Tibial nerve (tissue), 4 donors: ENCODE results near the gene BGN. TPM values are rescaled to one million over a fixed set of nuclear protein-coding genes. Genes with fewer than 3 reads are reported as not detected.

ENCODE experiments used
- DNase-seq, 2 donors: peaks; one replicate each; pipeline ENCODE4 v3.0.0-alpha.2; 2019; ENCODE audit warnings: low spot score in 2 of 2
- H3K27ac ChIP-seq, 4 donors: fragments of 200-600 bp; sonication (generic) in 3 of 4; one replicate each; pipeline ENCODE4 v1.5.1; 2017 to 2019; ENCODE audit warnings: mild to moderate bottlenecking in 1 of 4
- H3K27me3 ChIP-seq, 2 donors: fragments of 200-600 bp; sonication (generic) in 1 of 2; one replicate each; pipeline versions ENCODE4 v1.5.1 to v1.6.0; 2017 to 2019
- H3K36me3 ChIP-seq, 3 donors: fragments of 200-600 bp; sonication (generic); one replicate each; pipeline ENCODE4 v1.5.1; 2018 to 2019
- H3K4me1 ChIP-seq, 4 donors: fragments of 200-600 bp; sonication (generic) in 3 of 4; one replicate each; pipeline ENCODE4 v1.5.1; 2017 to 2019
- H3K4me3 ChIP-seq, 4 donors: fragments of 200-600 bp; sonication (generic) in 3 of 4; one replicate each; pipeline ENCODE4 v1.5.1; 2017 to 2019; ENCODE audit warnings: mild to moderate bottlenecking in 1 of 4, moderate library complexity in 1 of 4
- H3K9me3 ChIP-seq, 4 donors: fragments of 200-600 bp; sonication (generic) in 3 of 4; one replicate each; pipeline ENCODE4 v1.5.1; 2017 to 2019
- EP300 ChIP-seq, 2 donors: sonication (generic); formaldehyde crosslinking; IDR thresholded peaks; one replicate each; pipeline ENCODE4 v1.6.1; 2017; ENCODE audit warnings: antibody characterized with exemption in 2 of 2, mild to moderate bottlenecking in 1 of 2
- POLR2A ChIP-seq, 2 donors: fragments of 450-650 bp; IDR thresholded peaks; one replicate each; pipeline ENCODE4 v1.6.1; 2017; ENCODE audit warnings: antibody characterized with exemption in 2 of 2, mild to moderate bottlenecking in 2 of 2, moderate library complexity in 2 of 2
- WGBS, 2 donors: methylation state at CpG; one replicate each; pipeline ENCODE4 v1.1.5; 2018; 5-methylcytosine and 5-hydroxymethylcytosine counted together
- total RNA-seq, 4 donors: library from RNA; depleted of rRNA; stranded (reverse); fragments of >200 nt; gene quantifications; one replicate each; pipeline ENCODE4 v1.1.0, GENCODE V29; 2016
- TF ChIP-seq, protein P1 (sequence below), 5 experiments: fragments of 200-600 bp in 3 of 5; fragments of 450-650 bp in 2 of 5; sonication (generic) in 3 of 5; IDR thresholded peaks; one replicate each; pipeline ENCODE4 v1.5.1; 2016 to 2019; ENCODE audit warnings: antibody characterized with exemption in 5 of 5, mild to moderate bottlenecking in 3 of 5, moderate library complexity in 2 of 5

Gene BGN
- total RNA-seq, 4 donors from 2014 or later = 25.6 to 103 (median 59.0) TPM

DNA sequence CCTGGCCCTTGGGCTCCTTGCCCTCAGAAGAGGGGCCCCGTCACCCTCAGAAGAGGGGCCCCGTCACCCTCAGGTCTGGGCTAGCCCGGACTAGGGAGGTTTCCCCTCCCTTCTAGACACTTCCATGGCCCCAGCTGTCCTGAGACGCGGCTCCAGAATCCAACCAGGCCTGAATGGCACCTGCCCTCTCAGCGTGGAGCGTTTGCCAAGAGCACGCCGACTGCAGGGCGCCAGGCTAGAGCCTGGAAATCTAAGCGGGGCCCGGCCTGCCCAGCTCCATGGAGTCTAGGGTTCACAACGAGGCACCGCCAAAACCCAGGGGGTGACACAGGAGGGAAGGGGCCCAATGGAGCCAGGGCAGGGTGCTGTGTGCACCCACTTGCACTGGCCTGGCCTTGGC is 14.8 kb downstream of the BGN start:
- no peaks in the 10 kb centered on the region for H3K9me3 ChIP-seq
- TF ChIP-seq, protein P1, sequence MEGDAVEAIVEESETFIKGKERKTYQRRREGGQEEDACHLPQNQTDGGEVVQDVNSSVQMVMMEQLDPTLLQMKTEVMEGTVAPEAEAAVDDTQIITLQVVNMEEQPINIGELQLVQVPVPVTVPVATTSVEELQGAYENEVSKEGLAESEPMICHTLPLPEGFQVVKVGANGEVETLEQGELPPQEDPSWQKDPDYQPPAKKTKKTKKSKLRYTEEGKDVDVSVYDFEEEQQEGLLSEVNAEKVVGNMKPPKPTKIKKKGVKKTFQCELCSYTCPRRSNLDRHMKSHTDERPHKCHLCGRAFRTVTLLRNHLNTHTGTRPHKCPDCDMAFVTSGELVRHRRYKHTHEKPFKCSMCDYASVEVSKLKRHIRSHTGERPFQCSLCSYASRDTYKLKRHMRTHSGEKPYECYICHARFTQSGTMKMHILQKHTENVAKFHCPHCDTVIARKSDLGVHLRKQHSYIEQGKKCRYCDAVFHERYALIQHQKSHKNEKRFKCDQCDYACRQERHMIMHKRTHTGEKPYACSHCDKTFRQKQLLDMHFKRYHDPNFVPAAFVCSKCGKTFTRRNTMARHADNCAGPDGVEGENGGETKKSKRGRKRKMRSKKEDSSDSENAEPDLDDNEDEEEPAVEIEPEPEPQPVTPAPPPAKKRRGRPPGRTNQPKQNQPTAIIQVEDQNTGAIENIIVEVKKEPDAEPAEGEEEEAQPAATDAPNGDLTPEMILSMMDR (IDR thresholded peaks at IDR 0.05) = no peak
- no peak for TF ChIP-seq EP300 (IDR thresholded peaks at IDR 0.05)
- no peak for TF ChIP-seq POLR2A (IDR thresholded peaks at IDR 0.05)
- no peak overlapping the region for H3K27ac ChIP-seq
- H3K4me1 ChIP-seq = peaks cover 0 to 7% (median 0%) of the 10 kb centered on the region in 4 donors
- no peaks in the 10 kb centered on the region for H3K27me3 ChIP-seq
- DNase-seq = no peak
- 80% methylated on average over 11 of the region's 14 CpGs; no CpG with 5 or more reads in 1 of the 2 donors for WGBS, 2 donors
- H3K36me3 ChIP-seq = no peaks in the 10 kb centered on the region
- H3K4me3 ChIP-seq = no peak overlapping the region

DNA sequence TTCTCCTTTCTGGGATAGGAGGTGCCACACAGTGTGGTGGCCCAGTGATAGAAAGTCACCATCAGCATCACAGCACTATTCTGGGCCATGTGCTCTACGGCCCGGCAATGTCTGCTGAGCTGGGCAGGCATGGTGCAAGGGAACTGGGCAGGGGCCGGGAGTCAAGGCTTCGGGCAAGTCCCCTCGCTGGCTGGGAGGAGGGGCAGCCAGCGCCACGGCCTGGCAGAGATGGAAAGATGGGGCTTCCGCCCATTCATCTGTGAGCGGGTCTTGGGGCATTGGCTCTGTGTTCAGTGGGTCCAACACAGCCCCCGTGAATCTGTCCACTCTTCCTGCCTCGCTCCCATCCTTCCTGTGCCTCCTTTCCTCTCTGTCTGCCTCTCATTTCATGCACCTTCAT is 15.6 kb downstream of the BGN start:
- no peaks in the 10 kb centered on the region for H3K9me3 ChIP-seq
- H3K27me3 ChIP-seq = peaks cover 0 to 3% of the 10 kb centered on the region in 2 donors
- H3K4me1 ChIP-seq = peaks cover 0 to 7% (median 0%) of the 10 kb centered on the region in 4 donors
- no peak overlapping the region for H3K27ac ChIP-seq
- no peaks in the 10 kb centered on the region for H3K36me3 ChIP-seq
- no peak for DNase-seq
- 76 to 78% methylated on average over 10 to 11 of the region's 11 CpGs for WGBS, 2 donors
- TF ChIP-seq EP300 (IDR thresholded peaks at IDR 0.05) (no peak), POLR2A (IDR thresholded peaks at IDR 0.05) (no peak)
- TF ChIP-seq, protein P1 (IDR thresholded peaks at IDR 0.05) = no peak
- no peak overlapping the region for H3K4me3 ChIP-seq

DNA sequence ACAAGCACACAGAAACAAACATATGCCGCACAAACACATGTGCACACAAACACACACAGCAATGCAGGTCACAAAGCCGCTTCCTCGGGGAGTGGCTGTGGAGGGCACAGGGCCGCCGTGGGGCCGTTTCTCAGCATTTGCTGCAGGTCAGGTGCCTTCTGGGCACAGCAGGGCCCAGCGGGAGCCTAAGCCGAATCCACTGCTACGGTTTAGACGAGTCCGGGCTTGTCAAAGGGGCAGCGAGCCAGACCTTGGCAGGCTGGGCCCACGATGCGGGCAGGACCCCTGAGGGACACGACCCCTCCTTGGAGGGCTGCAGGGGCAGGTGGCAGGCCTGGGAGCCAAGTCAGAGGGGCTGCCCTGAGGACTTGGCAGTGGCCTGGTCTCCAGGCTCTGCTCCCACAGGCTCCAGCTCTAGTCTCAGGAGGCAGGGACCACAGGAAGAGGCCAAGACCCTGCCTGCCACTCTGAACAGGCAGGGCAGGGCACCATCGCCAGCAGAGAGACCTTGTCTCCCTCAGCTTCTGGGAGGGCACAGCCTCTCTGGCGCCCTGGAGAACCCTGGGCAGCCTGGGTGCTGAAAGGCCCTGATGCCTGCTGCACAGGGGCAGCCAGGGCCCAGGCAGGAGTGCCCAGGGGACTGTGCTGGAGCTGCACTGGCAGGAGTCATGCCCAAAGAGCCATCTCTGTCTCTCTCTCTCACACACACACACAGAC is 17.2 kb downstream of the BGN start:
- peaks cover 0 to 7% (median 0%) of the 10 kb centered on the region in 4 donors for H3K4me1 ChIP-seq
- H3K36me3 ChIP-seq = no peaks in the 10 kb centered on the region
- H3K9me3 ChIP-seq = no peaks in the 10 kb centered on the region
- peaks cover 0 to 17% of the 10 kb centered on the region in 2 donors for H3K27me3 ChIP-seq
- H3K4me3 ChIP-seq = no peak overlapping the region
- TF ChIP-seq EP300 (IDR thresholded peaks at IDR 0.05) = no peak
- TF ChIP-seq POLR2A (IDR thresholded peaks at IDR 0.05) = no peak
- TF ChIP-seq, protein P1 (IDR thresholded peaks at IDR 0.05) = no peak
- no peak overlapping the region for H3K27ac ChIP-seq
- WGBS, 2 donors = 58 to 74% methylated on average over 9 to 16 of the region's 17 CpGs
- no peak for DNase-seq

DNA sequence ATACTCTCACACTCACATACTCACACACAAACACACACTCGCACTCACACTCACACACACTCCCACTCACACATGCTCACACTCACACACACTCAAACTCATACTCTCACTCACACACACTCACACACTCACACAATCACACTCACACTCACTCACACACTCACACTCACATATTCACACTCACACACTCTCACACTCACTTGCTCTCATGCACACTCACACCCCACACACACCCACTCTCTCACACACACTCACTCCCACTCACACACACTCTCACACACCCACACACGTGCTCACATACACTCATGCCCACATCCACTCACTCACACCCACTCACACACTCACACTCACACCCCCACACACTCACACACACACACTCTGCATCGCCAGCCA is 17.7 kb downstream of the BGN start:
- no peaks in the 10 kb centered on the region for H3K9me3 ChIP-seq
- WGBS, 2 donors = 52 to 66% methylated on average over 3 of the region's 3 CpGs
- H3K27me3 ChIP-seq = peaks cover 0 to 22% of the 10 kb centered on the region in 2 donors
- no peak overlapping the region for H3K27ac ChIP-seq
- H3K36me3 ChIP-seq = no peaks in the 10 kb centered on the region
- H3K4me1 ChIP-seq = peaks cover 0 to 4% (median 0%) of the 10 kb centered on the region in 4 donors
- DNase-seq = no peak
- TF ChIP-seq, protein P1 (IDR thresholded peaks at IDR 0.05) = no peak
- TF ChIP-seq POLR2A (IDR thresholded peaks at IDR 0.05) = no peak
- TF ChIP-seq EP300 (IDR thresholded peaks at IDR 0.05) = no peak
- no peak overlapping the region for H3K4me3 ChIP-seq

DNA sequence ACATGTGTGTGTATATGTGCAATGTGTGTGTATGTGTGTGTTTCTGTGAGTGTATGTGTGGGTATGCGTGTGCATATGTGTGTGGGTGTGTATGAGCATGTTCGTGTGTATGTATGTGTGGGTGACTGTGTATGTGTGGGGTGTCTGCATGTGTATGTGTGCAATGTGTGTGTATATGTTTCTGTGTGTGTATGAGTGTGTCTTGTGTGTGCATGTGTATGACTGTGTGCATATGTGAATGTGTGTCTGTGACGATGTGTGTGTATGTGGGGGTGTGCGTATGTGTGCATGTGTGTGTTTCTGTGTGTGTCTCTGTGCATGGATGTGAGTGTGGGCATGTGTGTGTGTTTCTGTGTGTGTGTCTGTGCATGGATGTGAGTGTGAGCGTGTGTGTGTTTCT is 18.5 kb downstream of the BGN start:
- Histone ChIP-seq H3K36me3 (no peaks in the 10 kb centered on the region), H3K9me3 (no peaks in the 10 kb centered on the region), H3K27ac (no peak overlapping the region), H3K27me3 (peaks cover 0 to 24% of the 10 kb centered on the region in 2 donors), H3K4me3 (no peak overlapping the region), H3K4me1 (peaks cover 0 to 4% (median 0%) of the 10 kb centered on the region in 4 donors)
- WGBS, 2 donors = 65 to 71% methylated on average over 4 to 5 of the region's 5 CpGs
- TF ChIP-seq, protein P1 (IDR thresholded peaks at IDR 0.05) = no peak
- TF ChIP-seq EP300 (IDR thresholded peaks at IDR 0.05) = no peak
- no peak for TF ChIP-seq POLR2A (IDR thresholded peaks at IDR 0.05)
- no peak for DNase-seq
